ENCODE data around the gene HIC1. TPM values are rescaled to one million over a fixed set of nuclear protein-coding genes. Genes with fewer than 3 reads are reported as not detected.

HIC1 gene
- total and polyA plus RNA-seq, 7 donors = 1.6 to 44.9 (median 10.4) TPM

DNA sequence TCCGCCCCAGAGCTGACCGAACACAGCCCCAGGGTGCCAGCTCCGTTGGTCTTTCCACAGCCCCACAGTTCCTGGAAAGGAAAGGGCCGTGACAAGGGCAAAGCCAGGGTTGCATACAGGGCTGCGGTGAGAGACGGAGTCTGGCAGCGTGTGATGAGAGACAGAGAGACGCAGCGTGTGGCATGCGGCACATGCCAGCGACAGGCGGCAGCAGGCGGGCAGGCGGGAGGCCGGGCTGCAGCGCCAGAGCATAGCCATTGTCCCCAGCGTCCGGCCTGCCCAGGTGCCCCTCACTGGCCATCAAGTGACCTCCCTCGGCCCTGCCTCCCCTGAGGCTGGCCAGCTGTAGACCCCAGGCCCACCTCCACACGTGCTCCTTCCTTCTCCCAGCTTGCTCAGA, 38.4 kb upstream of the HIC1 start:
- peaks cover 0 to 4% (median 0%) of the 10 kb centered on the region in 4 donors for H3K9me3 ChIP-seq
- no peak overlapping the region for H3K27ac ChIP-seq
- H3K27me3 ChIP-seq = peaks cover 0 to 22% (median 0%) of the 10 kb centered on the region in 3 donors
- H3K4me1 ChIP-seq = no peaks in the 10 kb centered on the region
- 90 to 93% methylated on average over 20 of the region's 20 CpGs for WGBS, 2 donors
- no peak for DNase-seq
- intact Hi-C loops (cut with DNase I) = no loop called here
- no peak overlapping the region for H3K4me3 ChIP-seq
- H3K36me3 ChIP-seq = no peaks in the 10 kb centered on the region
- TF ChIP-seq, protein P1, sequence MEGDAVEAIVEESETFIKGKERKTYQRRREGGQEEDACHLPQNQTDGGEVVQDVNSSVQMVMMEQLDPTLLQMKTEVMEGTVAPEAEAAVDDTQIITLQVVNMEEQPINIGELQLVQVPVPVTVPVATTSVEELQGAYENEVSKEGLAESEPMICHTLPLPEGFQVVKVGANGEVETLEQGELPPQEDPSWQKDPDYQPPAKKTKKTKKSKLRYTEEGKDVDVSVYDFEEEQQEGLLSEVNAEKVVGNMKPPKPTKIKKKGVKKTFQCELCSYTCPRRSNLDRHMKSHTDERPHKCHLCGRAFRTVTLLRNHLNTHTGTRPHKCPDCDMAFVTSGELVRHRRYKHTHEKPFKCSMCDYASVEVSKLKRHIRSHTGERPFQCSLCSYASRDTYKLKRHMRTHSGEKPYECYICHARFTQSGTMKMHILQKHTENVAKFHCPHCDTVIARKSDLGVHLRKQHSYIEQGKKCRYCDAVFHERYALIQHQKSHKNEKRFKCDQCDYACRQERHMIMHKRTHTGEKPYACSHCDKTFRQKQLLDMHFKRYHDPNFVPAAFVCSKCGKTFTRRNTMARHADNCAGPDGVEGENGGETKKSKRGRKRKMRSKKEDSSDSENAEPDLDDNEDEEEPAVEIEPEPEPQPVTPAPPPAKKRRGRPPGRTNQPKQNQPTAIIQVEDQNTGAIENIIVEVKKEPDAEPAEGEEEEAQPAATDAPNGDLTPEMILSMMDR (IDR thresholded peaks at IDR 0.05) = no peak
- no peak for TF ChIP-seq POLR2A (IDR thresholded peaks at IDR 0.05)
- TF ChIP-seq EP300 (IDR thresholded peaks at IDR 0.05) = no peak
- TF ChIP-seq POLR2AphosphoS5 (IDR thresholded peaks at IDR 0.05) = no peak

DNA sequence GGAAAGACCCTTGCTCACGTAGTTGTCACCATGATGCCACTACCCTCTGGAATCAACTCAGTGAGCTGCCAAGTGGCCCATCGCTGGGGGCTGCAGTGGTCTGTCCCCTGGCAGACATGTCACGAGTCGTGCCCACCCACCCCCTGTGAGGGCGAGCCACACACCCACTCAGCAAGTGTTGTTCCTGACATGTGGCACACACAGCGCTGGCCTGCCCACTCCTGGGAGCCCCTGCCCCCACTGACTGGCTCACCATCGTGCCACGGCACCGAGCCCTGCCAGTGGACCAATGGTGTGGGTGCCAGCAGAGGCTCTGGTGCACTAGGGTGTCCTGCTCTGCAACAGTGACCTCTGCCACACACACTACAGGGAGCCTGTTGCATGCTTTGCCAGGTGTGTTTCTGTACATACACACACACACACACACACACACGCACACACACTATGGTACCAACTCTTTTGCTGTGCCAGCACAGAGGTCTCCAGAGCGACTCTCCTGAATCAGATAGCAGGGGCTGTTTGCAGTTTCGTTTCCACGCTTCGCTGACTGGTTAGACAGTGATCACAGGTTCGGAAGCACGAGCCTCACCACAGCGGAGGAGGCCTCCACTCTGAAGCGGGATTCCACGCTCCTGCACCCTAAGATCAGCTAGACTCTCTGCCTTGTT, 37.5 kb upstream of the HIC1 start:
- H3K9me3 ChIP-seq = peaks cover 0 to 4% (median 0%) of the 10 kb centered on the region in 4 donors
- 84 to 85% methylated on average over 19 of the region's 19 CpGs for WGBS, 2 donors
- no peaks in the 10 kb centered on the region for H3K36me3 ChIP-seq
- H3K4me1 ChIP-seq = no peaks in the 10 kb centered on the region
- H3K27me3 ChIP-seq = peaks cover 0 to 24% (median 0%) of the 10 kb centered on the region in 3 donors
- intact Hi-C loops (cut with DNase I) = no loop called here
- no peak for DNase-seq
- TF ChIP-seq, protein P1 (IDR thresholded peaks at IDR 0.05) = no peak
- TF ChIP-seq POLR2A (IDR thresholded peaks at IDR 0.05) (no peak), EP300 (IDR thresholded peaks at IDR 0.05) (no peak), POLR2AphosphoS5 (IDR thresholded peaks at IDR 0.05) (no peak)
- no peak overlapping the region for H3K27ac ChIP-seq
- no peak overlapping the region for H3K4me3 ChIP-seq

DNA sequence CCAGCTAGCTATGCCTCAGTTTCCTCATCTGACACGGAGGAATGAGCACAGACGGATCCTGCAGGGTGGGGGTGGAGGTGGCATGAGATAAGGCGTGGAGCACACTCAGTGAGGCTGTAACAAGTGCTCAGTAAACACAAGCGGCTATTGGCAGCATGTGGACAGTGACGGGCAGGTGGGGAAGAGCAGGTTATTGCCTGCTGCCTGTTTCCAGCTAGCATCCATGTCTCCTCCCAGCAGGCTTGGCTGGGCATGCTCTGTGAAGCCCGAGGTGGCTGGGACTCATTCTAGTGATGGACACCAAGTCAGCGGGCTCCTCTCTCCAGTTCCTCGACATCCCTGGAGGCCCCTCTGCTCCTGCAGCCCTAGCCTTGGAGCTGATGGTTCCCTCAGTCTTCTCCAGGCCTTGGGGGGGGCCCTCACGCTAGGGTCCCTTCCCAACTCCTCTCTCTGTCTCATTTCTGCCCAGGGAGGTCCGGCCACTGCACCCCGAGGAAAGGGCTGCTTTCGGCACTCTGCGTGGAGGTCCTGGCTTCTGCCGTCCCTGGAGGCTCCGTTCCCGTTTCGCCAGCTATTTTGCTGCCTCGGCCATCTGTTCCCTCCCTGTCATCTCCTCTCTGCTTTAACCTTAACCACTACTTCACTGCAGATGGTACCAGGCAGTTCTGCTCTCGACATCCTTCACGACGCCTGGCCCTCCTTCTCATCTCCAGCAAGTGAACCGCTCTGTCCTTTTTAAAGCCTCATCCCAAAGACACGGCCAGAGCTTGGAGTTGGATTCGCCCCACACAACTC, 36.0 kb upstream of the HIC1 start:
- Histone ChIP-seq H3K4me1 (peaks cover 0 to 8% (median 5%) of the 10 kb centered on the region in 4 donors), H3K36me3 (no peaks in the 10 kb centered on the region), H3K27ac (no peak overlapping the region), H3K4me3 (no peak overlapping the region), H3K27me3 (peaks cover 3 to 39% (median 4%) of the 10 kb centered on the region in 3 donors), H3K9me3 (no peaks in the 10 kb centered on the region)
- WGBS, 2 donors = 64 to 83% methylated on average over 24 of the region's 24 CpGs
- TF ChIP-seq POLR2AphosphoS5 (IDR thresholded peaks at IDR 0.05) (no peak), POLR2A (IDR thresholded peaks at IDR 0.05) (no peak), EP300 (IDR thresholded peaks at IDR 0.05) (no peak)
- TF ChIP-seq, protein P1 (IDR thresholded peaks at IDR 0.05) = no peak
- intact Hi-C loops (cut with DNase I) = no loop called here
- DNase-seq = no peak

DNA sequence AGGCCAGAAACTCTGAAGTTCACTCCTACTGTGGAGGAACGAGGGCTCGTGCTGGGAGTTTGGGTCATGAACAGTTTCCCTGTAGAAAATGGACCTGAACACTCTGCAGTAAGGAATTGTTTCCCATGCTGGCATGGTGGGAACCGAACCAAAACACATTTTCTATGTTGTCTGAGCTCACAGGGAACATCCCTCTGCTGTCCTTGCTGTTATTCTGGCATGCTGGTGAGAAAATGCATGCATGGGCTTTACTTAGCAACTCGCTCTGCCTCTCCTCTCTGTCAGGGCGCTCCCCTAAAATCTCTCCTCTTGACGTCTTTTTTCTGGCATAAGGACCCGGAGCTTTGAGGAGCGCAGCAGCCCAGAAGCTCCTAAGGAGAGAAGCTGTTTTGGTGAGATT, 35.2 kb upstream of the HIC1 start:
- peaks cover 0 to 16% (median 13%) of the 10 kb centered on the region in 4 donors for H3K4me1 ChIP-seq
- 76 to 78% methylated on average over 8 of the region's 8 CpGs for WGBS, 2 donors
- peaks cover 11 to 47% (median 12%) of the 10 kb centered on the region in 3 donors for H3K27me3 ChIP-seq
- no peak for TF ChIP-seq POLR2A (IDR thresholded peaks at IDR 0.05)
- TF ChIP-seq POLR2AphosphoS5 (IDR thresholded peaks at IDR 0.05) = no peak
- TF ChIP-seq, protein P1 (IDR thresholded peaks at IDR 0.05) = no peak
- no peak for TF ChIP-seq EP300 (IDR thresholded peaks at IDR 0.05)
- no peaks in the 10 kb centered on the region for H3K36me3 ChIP-seq
- intact Hi-C loops (cut with DNase I) = no loop called here
- H3K9me3 ChIP-seq = no peaks in the 10 kb centered on the region
- H3K27ac ChIP-seq = no peak overlapping the region
- DNase-seq = no peak
- H3K4me3 ChIP-seq = no peak overlapping the region

All from sigmoid colon (tissue), 7 donors.